ENCODE results near the gene TASL.
A peak's percentile ranks its signal among the peaks of the same experiment; 100 is the strongest.

TASL gene

GRCh38 chrX:30525732-30526131, 51.8 kb downstream of the TASL start:
- Histone ChIP-seq H3K9me3 (ENCODE audit: control insufficient read depth, low read length) (no peaks in the 10 kb centered on the region), H3K4me1 (ENCODE audit: control insufficient read depth, insufficient read depth, low read length, poor library complexity, severe bottlenecking) (no peaks in the 10 kb centered on the region), H3K27ac (ENCODE audit: low read depth, low read length, severe bottlenecking) (no peak overlapping the region), H3K36me3 (ENCODE audit: control insufficient read depth, insufficient read depth, low read length) (no peaks in the 10 kb centered on the region), H3K4me3 (ENCODE audit: extremely low read depth, insufficient read depth, low read length, poor library complexity, severe bottlenecking) (no peak overlapping the region)
- 80% methylated on average over 1 of the region's 4 CpGs; no CpG with 5 or more reads in 1 of the 2 experiments for WGBS, 2 experiments (ENCODE audit: insufficient coverage in 2 of 2)

- Histone ChIP-seq H3K4me3 (ENCODE audit: extremely low read depth, insufficient read depth, low read length, poor library complexity, severe bottlenecking) (no peak overlapping the region), H3K36me3 (ENCODE audit: control insufficient read depth, insufficient read depth, low read length) (no peaks in the 10 kb centered on the region), H3K27ac (ENCODE audit: low read depth, low read length, severe bottlenecking) (peak overlapping the region; percentile 66), H3K9me3 (ENCODE audit: control insufficient read depth, low read length) (no peaks in the 10 kb centered on the region), H3K4me1 (ENCODE audit: control insufficient read depth, insufficient read depth, low read length, poor library complexity, severe bottlenecking) (peaks cover 3% of the 10 kb centered on the region)
- 50% methylated on average over 1 of the region's 4 CpGs; no CpG with 5 or more reads in 1 of the 2 experiments for WGBS, 2 experiments (ENCODE audit: insufficient coverage in 2 of 2)
These were observed 56.0 kb downstream of the TASL start for GRCh38 chrX:30521440-30522182.

DNA sequence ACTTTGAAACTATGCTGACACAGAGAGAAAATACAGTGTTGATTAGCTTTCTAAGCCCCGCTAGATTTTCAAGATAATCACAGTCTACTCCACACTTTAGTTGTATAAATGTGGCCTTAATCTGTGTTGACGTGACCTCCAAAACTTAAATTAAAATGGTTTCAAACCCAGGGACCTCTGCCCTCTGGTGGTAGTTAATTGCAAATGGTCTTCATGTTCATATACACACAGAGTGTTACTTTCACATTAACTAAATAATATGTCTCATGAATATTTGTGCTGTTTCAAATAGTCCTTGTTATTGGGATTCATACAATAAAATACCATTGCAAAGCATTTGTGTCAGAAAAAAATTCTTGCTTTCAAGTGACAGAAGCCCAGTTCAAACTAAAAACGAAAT, 64.3 kb downstream of the TASL start:
- no peaks in the 10 kb centered on the region for H3K9me3 ChIP-seq (ENCODE audit: control insufficient read depth, low read length)
- H3K36me3 ChIP-seq (ENCODE audit: control insufficient read depth, insufficient read depth, low read length) = no peaks in the 10 kb centered on the region
- WGBS, 2 experiments (ENCODE audit: insufficient coverage in 2 of 2) = no CpG with 5 or more reads among the region's 3 CpGs
- no peak overlapping the region for H3K4me3 ChIP-seq (ENCODE audit: extremely low read depth, insufficient read depth, low read length, poor library complexity, severe bottlenecking)
- H3K27ac ChIP-seq (ENCODE audit: low read depth, low read length, severe bottlenecking) = no peak overlapping the region
- H3K4me1 ChIP-seq (ENCODE audit: control insufficient read depth, insufficient read depth, low read length, poor library complexity, severe bottlenecking) = no peaks in the 10 kb centered on the region
